GM21529 (cell line): Measurements from ENCODE around the gene CYTH1.

ENCODE experiments used
- ATAC-seq: cut with Tn5 transposase; IDR thresholded peaks from one replicate; pipeline ENCODE4 v1.9.1; 2021; ENCODE audit not compliant: unreplicated experiment

CYTH1 gene

GRCh38 chr17:78737332-78737731 is 44.7 kb downstream of the CYTH1 start:
- no peak for ATAC-seq

- ATAC-seq: peak; percentile 50
Observed at GRCh38 chr17:78736526-78737079, 45.5 kb downstream of the CYTH1 start.

GRCh38 chr17:78735832-78736525 is 46.1 kb downstream of the CYTH1 start:
- peak; percentile 6 for ATAC-seq

GRCh38 chr17:78734793-78735641 is 47.1 kb downstream of the CYTH1 start:
- ATAC-seq: no peak

- ATAC-seq: no peak
Observed at GRCh38 chr17:78732354-78732753, 49.7 kb downstream of the CYTH1 start.

- ATAC-seq: no peak
Observed at GRCh38 chr17:78731904-78732303, 50.2 kb downstream of the CYTH1 start.

GRCh38 chr17:78729641-78730040 is 52.4 kb downstream of the CYTH1 start:
- no peak for ATAC-seq

GRCh38 chr17:78728495-78728894 is 53.6 kb downstream of the CYTH1 start:
- ATAC-seq: no peak

- no peak for ATAC-seq
Observed at GRCh38 chr17:78727476-78728229, 54.4 kb downstream of the CYTH1 start.

GRCh38 chr17:78727057-78727456 is 55.0 kb downstream of the CYTH1 start:
- no peak for ATAC-seq

GRCh38 chr17:78726513-78726912 is 55.6 kb downstream of the CYTH1 start:
- ATAC-seq: no peak

- no peak for ATAC-seq
Observed at GRCh38 chr17:78725448-78726021, 56.5 kb downstream of the CYTH1 start.

GRCh38 chr17:78724999-78725398 is 57.1 kb downstream of the CYTH1 start:
- no peak for ATAC-seq

GRCh38 chr17:78724544-78724943 is 57.5 kb downstream of the CYTH1 start:
- ATAC-seq: no peak

GRCh38 chr17:78723957-78724356 is 58.1 kb downstream of the CYTH1 start:
- no peak for ATAC-seq

GRCh38 chr17:78723001-78723796 is 58.9 kb downstream of the CYTH1 start:
- ATAC-seq: no peak

GRCh38 chr17:78722246-78722761 is 59.8 kb downstream of the CYTH1 start:
- ATAC-seq: peak; percentile 36

GRCh38 chr17:78719630-78720298 is 62.3 kb downstream of the CYTH1 start:
- no peak for ATAC-seq

GRCh38 chr17:78718575-78719208 is 63.4 kb downstream of the CYTH1 start:
- no peak for ATAC-seq
